ENCODE measurements around the gene FUOM. TPM values are rescaled to one million over a fixed set of nuclear protein-coding genes. Genes with fewer than 3 reads are reported as not detected.

The FUOM gene
- total RNA-seq, 2 experiments from 2014 or later = 30.4 to 46.0 TPM

DNA sequence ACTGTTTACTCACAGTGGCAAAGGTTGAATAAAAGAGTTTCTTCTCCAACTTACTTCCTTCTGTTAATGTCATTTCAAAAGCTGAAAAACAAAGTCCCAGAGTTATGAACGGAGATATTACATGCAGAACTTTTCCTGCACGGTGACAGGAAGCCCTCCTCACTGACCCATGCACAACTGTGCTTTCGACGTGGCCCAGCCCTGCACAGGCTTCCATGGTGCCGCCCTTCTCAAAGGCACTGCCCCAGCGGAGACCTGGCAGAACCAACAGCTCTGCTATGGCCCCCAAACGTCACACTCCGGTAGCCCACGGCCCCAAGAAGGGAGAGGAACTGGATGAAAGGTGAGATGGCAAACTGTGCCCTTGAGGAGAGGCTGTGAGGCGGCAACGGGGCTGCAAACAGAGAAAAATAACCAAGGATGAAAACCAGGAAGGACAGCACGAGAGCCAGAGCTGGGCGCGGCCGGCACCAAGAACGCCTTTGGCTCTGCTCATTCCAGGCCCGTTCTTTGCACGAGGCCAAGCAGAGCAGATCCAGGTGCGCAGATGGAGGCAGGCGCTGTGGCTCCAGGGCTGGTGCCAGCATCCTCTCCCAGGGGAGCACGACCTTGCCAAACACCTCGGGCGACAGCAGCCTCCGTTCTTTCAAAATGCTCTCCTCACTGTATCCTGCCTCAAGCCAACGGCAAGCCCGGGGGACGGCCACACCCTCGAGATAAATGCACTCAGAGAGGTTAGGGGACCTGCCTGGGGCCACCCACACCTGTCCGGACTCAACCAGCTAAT lies 7.0 kb upstream of the FUOM start:
- Histone ChIP-seq H3K4me1 (ENCODE audit: insufficient read depth, low read length, poor library complexity, severe bottlenecking) (no peaks in the 10 kb centered on the region), H3K36me3 (ENCODE audit: insufficient read depth, low read length) (peaks cover 25% of the 10 kb centered on the region), H3K79me2 (ENCODE audit: insufficient read depth, low read depth, low read length) (no peaks in the 10 kb centered on the region), H3K4me3 (ENCODE audit: low read depth, low read length, poor library complexity, severe bottlenecking) (no peak overlapping the region), H3K9me3 (ENCODE audit: low read length) (no peaks in the 10 kb centered on the region), H4K20me1 (ENCODE audit: insufficient read depth, low read length) (no peaks in the 10 kb centered on the region), H3K27ac (ENCODE audit: low read depth, low read length, poor library complexity, severe bottlenecking) (no peak overlapping the region), H2AFZ (ENCODE audit: low read length) (no peak overlapping the region), H3K9me2 (ENCODE audit: insufficient read depth, low read length) (no peaks in the 10 kb centered on the region), H3K4me2 (ENCODE audit: low read length) (no peak overlapping the region)
- intact Hi-C loops (cut with micrococcal nuclease; ENCODE audit: unreplicated experiment) = no loop called here
- TF ChIP-seq EZH2phosphoT487 (IDR thresholded peaks at IDR 0.05; ENCODE audit: borderline replicate concordance, low read depth, low read length) (no peak), CTCF (conservative IDR thresholded peaks at IDR 0.05; ENCODE audit: low read length) (no peak)
- ChIA-PET CTCF (ENCODE audit: unreplicated experiment) (no interaction called here), POLR2A (interaction anchor here (0.6 kb wide), 1 partner anchor 41 kb away, joined by 3 read pairs; no protein-coding TSS in a partner anchor)
- no TSS peak for BruUV-seq (replicated peaks)
- no peak for DNase-seq (ENCODE audit: low spot score)

DNA sequence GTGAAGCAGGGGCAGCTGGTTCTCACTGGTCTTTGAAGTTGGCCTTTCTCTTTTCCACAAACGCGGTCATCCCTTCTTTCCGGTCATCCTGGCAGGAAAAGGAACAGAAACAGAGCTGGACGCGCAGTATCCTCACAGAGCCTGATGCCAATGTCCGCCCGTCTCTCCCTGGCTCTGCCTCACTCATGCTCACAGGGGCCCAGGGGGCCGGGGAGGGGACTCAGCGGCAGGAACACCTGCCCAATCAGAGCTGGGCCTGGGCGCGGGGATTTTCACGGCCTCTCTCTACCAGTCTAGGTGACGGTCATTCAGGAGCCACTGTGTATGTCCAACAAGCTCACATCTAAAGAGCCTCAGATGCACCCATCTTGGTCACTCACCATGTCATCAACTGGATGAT lies 5.0 kb upstream of the FUOM start:
- peaks cover 20% of the 10 kb centered on the region for H3K36me3 ChIP-seq (ENCODE audit: insufficient read depth, low read length)
- ChIA-PET POLR2A (no interaction called here), CTCF (ENCODE audit: unreplicated experiment) (no interaction called here)
- no peaks in the 10 kb centered on the region for H4K20me1 ChIP-seq (ENCODE audit: insufficient read depth, low read length)
- no peak overlapping the region for H2AFZ ChIP-seq (ENCODE audit: low read length)
- H3K4me2 ChIP-seq (ENCODE audit: low read length) = no peak overlapping the region
- no peaks in the 10 kb centered on the region for H3K9me3 ChIP-seq (ENCODE audit: low read length)
- no TSS peak for BruUV-seq (replicated peaks)
- no peaks in the 10 kb centered on the region for H3K79me2 ChIP-seq (ENCODE audit: insufficient read depth, low read depth, low read length)
- H3K4me1 ChIP-seq (ENCODE audit: insufficient read depth, low read length, poor library complexity, severe bottlenecking) = no peaks in the 10 kb centered on the region
- DNase-seq (ENCODE audit: low spot score) = no peak
- no peak overlapping the region for H3K27ac ChIP-seq (ENCODE audit: low read depth, low read length, poor library complexity, severe bottlenecking)
- H3K4me3 ChIP-seq (ENCODE audit: low read depth, low read length, poor library complexity, severe bottlenecking) = no peak overlapping the region
- H3K9me2 ChIP-seq (ENCODE audit: insufficient read depth, low read length) = no peaks in the 10 kb centered on the region
- TF ChIP-seq CTCF (conservative IDR thresholded peaks at IDR 0.05; ENCODE audit: low read length) (no peak), EZH2phosphoT487 (IDR thresholded peaks at IDR 0.05; ENCODE audit: borderline replicate concordance, low read depth, low read length) (no peak)
- intact Hi-C loops (cut with micrococcal nuclease; ENCODE audit: unreplicated experiment) = no loop called here

GRCh38 chr10:133361773-133362441 lies 4.1 kb upstream of the FUOM start:
- intact Hi-C loops (cut with micrococcal nuclease; ENCODE audit: unreplicated experiment) = no loop called here
- H3K79me2 ChIP-seq (ENCODE audit: insufficient read depth, low read depth, low read length) = no peaks in the 10 kb centered on the region
- no peak overlapping the region for H3K4me3 ChIP-seq (ENCODE audit: low read depth, low read length, poor library complexity, severe bottlenecking)
- H3K27ac ChIP-seq (ENCODE audit: low read depth, low read length, poor library complexity, severe bottlenecking) = no peak overlapping the region
- H3K4me2 ChIP-seq (ENCODE audit: low read length) = no peak overlapping the region
- H3K9me2 ChIP-seq (ENCODE audit: insufficient read depth, low read length) = no peaks in the 10 kb centered on the region
- ChIA-PET POLR2A (interaction anchor here (1.1 kb wide), 1 partner anchor 29 kb away, joined by 3 read pairs; no protein-coding TSS in a partner anchor), CTCF (ENCODE audit: unreplicated experiment) (no interaction called here)
- H3K4me1 ChIP-seq (ENCODE audit: insufficient read depth, low read length, poor library complexity, severe bottlenecking) = peaks cover 3% of the 10 kb centered on the region
- H4K20me1 ChIP-seq (ENCODE audit: insufficient read depth, low read length) = no peaks in the 10 kb centered on the region
- TF ChIP-seq EZH2phosphoT487 (IDR thresholded peaks at IDR 0.05; ENCODE audit: borderline replicate concordance, low read depth, low read length) = no peak
- no peak for TF ChIP-seq CTCF (conservative IDR thresholded peaks at IDR 0.05; ENCODE audit: low read length)
- DNase-seq (ENCODE audit: low spot score) = no peak
- H2AFZ ChIP-seq (ENCODE audit: low read length) = no peak overlapping the region
- H3K36me3 ChIP-seq (ENCODE audit: insufficient read depth, low read length) = peaks cover 20% of the 10 kb centered on the region
- no TSS peak for BruUV-seq (replicated peaks)
- no peaks in the 10 kb centered on the region for H3K9me3 ChIP-seq (ENCODE audit: low read length)

Measured in OCI-LY7 (cell line).